ENCODE results near the gene KDM7A.

Gene KDM7A

GRCh38 chr7:140062528-140063299, 114.1 kb downstream of the KDM7A start, which contains the start of gene PARP12:
Gene PARP12 (minus strand): TSS chr7:140062951. CDS start chr7:140062847, 104 bp downstream.
- peak; percentile 89 for DNase-seq
- in situ Hi-C loops (cut with MboI; ENCODE audit: low pct_unique_long_range_greater_than_20kb, low sequenced_read_pairs), result no loop called here

GRCh38 chr7:140062118-140062527, 114.7 kb downstream of the KDM7A start:
- peak; percentile 17 for DNase-seq
- in situ Hi-C loops (cut with MboI; ENCODE audit: low pct_unique_long_range_greater_than_20kb, low sequenced_read_pairs), result no loop called here

- in situ Hi-C loops (cut with MboI; ENCODE audit: low pct_unique_long_range_greater_than_20kb, low sequenced_read_pairs), result no loop called here
- no peak for DNase-seq
These were observed 115.2 kb downstream of the KDM7A start for GRCh38 chr7:140061607-140061930.

- in situ Hi-C loops (cut with MboI; ENCODE audit: low pct_unique_long_range_greater_than_20kb, low sequenced_read_pairs), result no loop called here
These were observed 115.8 kb downstream of the KDM7A start for GRCh38 chr7:140060788-140061606.

GRCh38 chr7:140060243-140060630, 116.5 kb downstream of the KDM7A start:
- in situ Hi-C loops (cut with MboI; ENCODE audit: low pct_unique_long_range_greater_than_20kb, low sequenced_read_pairs), result no loop called here
- DNase-seq, result no peak

More at GRCh38 chr7:140060788-140061606, 115.8 kb downstream of the KDM7A start:
- DNase-seq, result no peak

GRCh38 chr7:140059273-140060242, 117.2 kb downstream of the KDM7A start:
- peak; percentile 25 for DNase-seq
- in situ Hi-C loops (cut with MboI; ENCODE audit: low pct_unique_long_range_greater_than_20kb, low sequenced_read_pairs), result no loop called here

- no peak for DNase-seq
- in situ Hi-C loops (cut with MboI; ENCODE audit: low pct_unique_long_range_greater_than_20kb, low sequenced_read_pairs), result no loop called here
These were observed 118.3 kb downstream of the KDM7A start for GRCh38 chr7:140058517-140058916.

GRCh38 chr7:140057143-140057535, 119.6 kb downstream of the KDM7A start:
- in situ Hi-C loops (cut with MboI; ENCODE audit: low pct_unique_long_range_greater_than_20kb, low sequenced_read_pairs), result no loop called here
- no peak for DNase-seq

GRCh38 chr7:140056431-140057142, 120.2 kb downstream of the KDM7A start:
- DNase-seq, result no peak

GRCh38 chr7:140055833-140056232, 121.0 kb downstream of the KDM7A start:
- in situ Hi-C loops (cut with MboI; ENCODE audit: low pct_unique_long_range_greater_than_20kb, low sequenced_read_pairs), result no loop called here
- DNase-seq, result no peak

More at GRCh38 chr7:140056431-140057142, 120.2 kb downstream of the KDM7A start:
- in situ Hi-C loops (cut with MboI; ENCODE audit: low pct_unique_long_range_greater_than_20kb, low sequenced_read_pairs), result no loop called here

- no peak for DNase-seq
- in situ Hi-C loops (cut with MboI; ENCODE audit: low pct_unique_long_range_greater_than_20kb, low sequenced_read_pairs), result no loop called here
These were observed 122.0 kb downstream of the KDM7A start for GRCh38 chr7:140054751-140055150.

- DNase-seq, result no peak
- in situ Hi-C loops (cut with MboI; ENCODE audit: low pct_unique_long_range_greater_than_20kb, low sequenced_read_pairs), result no loop called here
These were observed 122.8 kb downstream of the KDM7A start for GRCh38 chr7:140053812-140054539.

GRCh38 chr7:140051820-140052219, 125.0 kb downstream of the KDM7A start:
- in situ Hi-C loops (cut with MboI; ENCODE audit: low pct_unique_long_range_greater_than_20kb, low sequenced_read_pairs), result no loop called here
- DNase-seq, result peak; percentile 11

GRCh38 chr7:140050100-140050499, 126.7 kb downstream of the KDM7A start:
- in situ Hi-C loops (cut with MboI; ENCODE audit: low pct_unique_long_range_greater_than_20kb, low sequenced_read_pairs), result no loop called here
- DNase-seq, result no peak

GRCh38 chr7:140049339-140050024, 127.3 kb downstream of the KDM7A start:
- in situ Hi-C loops (cut with MboI; ENCODE audit: low pct_unique_long_range_greater_than_20kb, low sequenced_read_pairs), result no loop called here
- no peak for DNase-seq

GRCh38 chr7:140048989-140049338, 127.8 kb downstream of the KDM7A start:
- in situ Hi-C loops (cut with MboI; ENCODE audit: low pct_unique_long_range_greater_than_20kb, low sequenced_read_pairs), result no loop called here
- no peak for DNase-seq

- no peak for DNase-seq
- in situ Hi-C loops (cut with MboI; ENCODE audit: low pct_unique_long_range_greater_than_20kb, low sequenced_read_pairs), result no loop called here
These were observed 128.6 kb downstream of the KDM7A start for GRCh38 chr7:140048138-140048537.

- in situ Hi-C loops (cut with MboI; ENCODE audit: low pct_unique_long_range_greater_than_20kb, low sequenced_read_pairs), result no loop called here
These were observed 129.6 kb downstream of the KDM7A start for GRCh38 chr7:140047197-140047596.

More at GRCh38 chr7:140047197-140047596, 129.6 kb downstream of the KDM7A start:
- DNase-seq, result no peak

Measured in KBM-7 (cell line).